GM21723 (cell line): Measurements from ENCODE around the gene DCLRE1B.

Experiments used
- ATAC-seq: cut with Tn5 transposase; IDR thresholded peaks from one replicate; pipeline ENCODE4 v1.9.1; 2021; ENCODE audit warnings: mild to moderate bottlenecking, moderate library complexity; ENCODE audit not compliant: unreplicated experiment

DCLRE1B gene

GRCh38 chr1:113904674-113905434 is at the start of gene DCLRE1B, which contains the start of gene AP4B1:
Gene DCLRE1B, plus strand, starts transcription at chr1:113905326. Its CDS starts 261 bp downstream, at chr1:113905587.
Gene AP4B1, minus strand, starts transcription at chr1:113904799. Its CDS starts 82 bp downstream, at chr1:113904717.
- peak; percentile 92 for ATAC-seq

- no peak for ATAC-seq
Observed at GRCh38 chr1:113855630-113856400, 49.3 kb upstream of the DCLRE1B start.

- ATAC-seq, result no peak
Observed at GRCh38 chr1:113856401-113856790, 48.7 kb upstream of the DCLRE1B start.

- no peak for ATAC-seq
Observed at GRCh38 chr1:113857776-113858175, 47.4 kb upstream of the DCLRE1B start.

- peak; percentile 48 for ATAC-seq
Observed at GRCh38 chr1:113858418-113858817, 46.7 kb upstream of the DCLRE1B start.

GRCh38 chr1:113858982-113859381 is 46.1 kb upstream of the DCLRE1B start:
- ATAC-seq, result no peak

GRCh38 chr1:113859478-113860175 is 45.5 kb upstream of the DCLRE1B start:
- peak; percentile 87 for ATAC-seq

- ATAC-seq, result no peak
Observed at GRCh38 chr1:113860891-113861290, 44.2 kb upstream of the DCLRE1B start.

- no peak for ATAC-seq
Observed at GRCh38 chr1:113861641-113862040, 43.5 kb upstream of the DCLRE1B start.

GRCh38 chr1:113868387-113869083 is 36.6 kb upstream of the DCLRE1B start:
- no peak for ATAC-seq

GRCh38 chr1:113870778-113871177 is 34.3 kb upstream of the DCLRE1B start:
- no peak for ATAC-seq

- peak; percentile 94 for ATAC-seq
Observed at GRCh38 chr1:113871597-113872113, 33.5 kb upstream of the DCLRE1B start, which contains the start of gene PTPN22. Gene PTPN22, minus strand, starts transcription at chr1:113871712.

- peak; percentile 13 for ATAC-seq
Observed at GRCh38 chr1:113872219-113872935, 32.7 kb upstream of the DCLRE1B start.

- peak; percentile 37 for ATAC-seq
Observed at GRCh38 chr1:113874012-113874879, 30.9 kb upstream of the DCLRE1B start.

- ATAC-seq, result no peak
Observed at GRCh38 chr1:113875714-113876113, 29.4 kb upstream of the DCLRE1B start.

- no peak for ATAC-seq
Observed at GRCh38 chr1:113876176-113876575, 28.9 kb upstream of the DCLRE1B start.

GRCh38 chr1:113879739-113880038 is 25.4 kb upstream of the DCLRE1B start:
- ATAC-seq, result no peak

- ATAC-seq, result no peak
Observed at GRCh38 chr1:113881661-113882060, 23.5 kb upstream of the DCLRE1B start.
